Measurements from ENCODE around the gene NKAIN2. TPM values are rescaled to one million over a fixed set of nuclear protein-coding genes. Genes with fewer than 3 reads are reported as not detected.

NKAIN2 gene
- total and polyA plus RNA-seq, 9 of the 15 experiments (the other 6 are each of a cell fraction or from before 2014, with no cell fraction given): not detected

GRCh38 chr6:124055395-124055794 lies 251.7 kb downstream of the NKAIN2 start:
- no peaks in the 10 kb centered on the region for H3K4me1 ChIP-seq (replicated peaks in 1 of 2; ENCODE audit: control insufficient read depth in 2 of 2, insufficient read depth in 2 of 2, low read length in 2 of 2)
- TF ChIP-seq ZNF444 (CRISPR knock-in tag; IDR thresholded peaks at IDR 0.05) (no peak), ZNF561 (CRISPR knock-in tag; conservative IDR thresholded peaks at IDR 0.05) (no peak), ZC3H11A (IDR thresholded peaks at IDR 0.05; ENCODE audit: low read depth, low read length) (no peak), TAF15 (IDR thresholded peaks at IDR 0.05; ENCODE audit: low read depth, low read length) (no peak), PHB (CRISPR knock-in tag; IDR thresholded peaks at IDR 0.05) (no peak), IFI16 (CRISPR knock-in tag; IDR thresholded peaks at IDR 0.05) (no peak), RBFOX2 (IDR thresholded peaks at IDR 0.05; ENCODE audit: low read depth, low read length) (no peak), HNRNPL (IDR thresholded peaks at IDR 0.05; ENCODE audit: low read depth, low read length) (no peak), ZNF121 (CRISPR knock-in tag; conservative IDR thresholded peaks at IDR 0.05) (no peak), HEY1 (CRISPR knock-in tag; IDR thresholded peaks at IDR 0.05; ENCODE audit: borderline replicate concordance) (no peak)
- TF ChIP-seq, protein P1, sequence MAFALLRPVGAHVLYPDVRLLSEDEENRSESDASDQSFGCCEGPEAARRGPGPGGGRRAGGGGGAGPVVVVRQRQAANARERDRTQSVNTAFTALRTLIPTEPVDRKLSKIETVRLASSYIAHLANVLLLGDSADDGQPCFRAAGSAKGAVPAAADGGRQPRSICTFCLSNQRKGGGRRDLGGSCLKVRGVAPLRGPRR (CRISPR knock-in tag; IDR thresholded peaks at IDR 0.05): no peak
- TF ChIP-seq, protein P2, sequence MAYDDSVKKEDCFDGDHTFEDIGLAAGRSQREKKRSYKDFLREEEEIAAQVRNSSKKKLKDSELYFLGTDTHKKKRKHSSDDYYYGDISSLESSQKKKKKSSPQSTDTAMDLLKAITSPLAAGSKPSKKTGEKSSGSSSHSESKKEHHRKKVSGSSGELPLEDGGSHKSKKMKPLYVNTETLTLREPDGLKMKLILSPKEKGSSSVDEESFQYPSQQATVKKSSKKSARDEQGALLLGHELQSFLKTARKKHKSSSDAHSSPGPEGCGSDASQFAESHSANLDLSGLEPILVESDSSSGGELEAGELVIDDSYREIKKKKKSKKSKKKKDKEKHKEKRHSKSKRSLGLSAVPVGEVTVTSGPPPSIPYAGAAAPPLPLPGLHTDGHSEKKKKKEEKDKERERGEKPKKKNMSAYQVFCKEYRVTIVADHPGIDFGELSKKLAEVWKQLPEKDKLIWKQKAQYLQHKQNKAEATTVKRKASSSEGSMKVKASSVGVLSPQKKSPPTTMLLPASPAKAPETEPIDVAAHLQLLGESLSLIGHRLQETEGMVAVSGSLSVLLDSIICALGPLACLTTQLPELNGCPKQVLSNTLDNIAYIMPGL (CRISPR knock-in tag; IDR thresholded peaks at IDR 0.05): no peak
- no peak for FAIRE-seq
- H3K27ac ChIP-seq (ENCODE audit: extremely low read depth, low read depth, low read length): no peak overlapping the region
- H3K9ac ChIP-seq (ENCODE audit: insufficient read depth in 1 of 2, low read depth in 2 of 2, low read length in 2 of 2): no peak overlapping the region
- no peaks in the 10 kb centered on the region for H4K20me1 ChIP-seq (replicated peaks; ENCODE audit: control insufficient read depth, insufficient read depth, low read length)
- no peak overlapping the region for H2AFZ ChIP-seq (ENCODE audit: low read depth, low read length)
- in situ Hi-C loops (cut with MboI) (no loop called here), intact Hi-C loops (cut with micrococcal nuclease) (no loop called here)
- H3K4me2 ChIP-seq (ENCODE audit: insufficient read depth, low read length): no peak overlapping the region
- no peaks in the 10 kb centered on the region for H3K9me1 ChIP-seq (ENCODE audit: control insufficient read depth, insufficient read depth, low read length)
- no peak overlapping the region for H3K4me3 ChIP-seq
- no peak for ATAC-seq
- POLR2A ChIA-PET: no interaction called here
- CTCF ChIA-PET (ENCODE audit: low intra/inter-chr PET ratio): no interaction called here
- DNase-seq (ENCODE audit: extremely low read depth in 1 of 4, low spot score in 3 of 4): no peak
- no TSS peak for BruUV-seq (replicated peaks)
- no peaks in the 10 kb centered on the region for H3K27me3 ChIP-seq (ENCODE audit: control insufficient read depth in 2 of 2, insufficient read depth in 2 of 2, low read length in 2 of 2)
- H3K79me2 ChIP-seq (ENCODE audit: control insufficient read depth, insufficient read depth, low read length): no peaks in the 10 kb centered on the region
- no peaks in the 10 kb centered on the region for H3K36me3 ChIP-seq (ENCODE audit: control insufficient read depth, insufficient read depth, low read length)
- H3K9me3 ChIP-seq (replicated peaks; ENCODE audit: control insufficient read depth, insufficient read depth, low read depth, low read length): 0 out of 2 replicates have a peak, but pooled peaks cover under 1% of the 10 kb centered on the region
